Activated CD8-positive, alpha-beta memory T cell treated with anti-CD3 and anti-CD28 coated beads for 1 hour (primary cell): Measurements from ENCODE around the gene NT5C2.
"Not testable (repeated sequence)": the region's sequence is repeated elsewhere in the genome, so short reads cannot be mapped to it uniquely, and the experiment has no call there.

Experiments
- DNase-seq, 2 donors: peaks; one replicate each; pipeline ENCODE4 v3.0.0-alpha.2; 2020; ENCODE audit warnings: low read depth in 1 of 2; ENCODE audit errors: extremely low read depth in 1 of 2

The NT5C2 gene

DNA sequence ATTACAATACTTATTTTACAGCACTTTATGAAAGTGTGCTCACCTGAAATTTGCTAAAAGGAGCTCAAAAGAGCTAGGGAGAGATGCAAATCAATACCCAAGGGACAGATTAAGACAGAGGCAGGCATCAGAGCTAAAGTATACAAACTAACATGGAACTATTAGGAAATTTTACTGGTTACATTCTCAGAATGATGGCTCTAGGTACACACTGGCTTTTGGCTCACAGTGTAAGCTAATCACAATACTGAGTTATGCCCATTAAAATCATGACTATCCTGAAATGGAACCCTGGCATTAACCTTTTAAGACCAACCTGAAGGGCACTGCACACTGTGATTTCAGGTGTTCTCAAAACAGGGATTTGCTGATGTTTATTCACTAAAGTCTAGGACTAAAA, 98.1 kb downstream of the NT5C2 start:
- DNase-seq, result no peak

DNA sequence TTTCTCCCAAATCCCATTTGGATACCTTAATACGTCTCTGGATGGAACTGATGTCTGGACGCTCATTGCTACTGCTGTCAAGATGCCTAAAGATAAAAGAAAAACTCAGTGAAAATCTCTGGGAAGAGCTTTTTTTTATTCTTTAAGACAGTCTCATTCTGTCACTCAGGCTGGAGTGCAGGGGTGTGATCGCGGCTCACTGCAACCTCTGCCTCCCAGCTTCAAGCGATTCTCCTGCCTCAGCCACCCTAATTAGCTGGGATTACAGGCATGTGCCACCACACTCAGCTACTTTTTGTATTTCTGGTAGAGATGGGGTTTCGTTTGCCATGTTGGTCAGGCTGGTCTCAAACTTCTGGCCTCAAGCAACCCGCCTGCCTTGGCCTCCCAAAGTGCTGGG, 102.2 kb downstream of the NT5C2 start:
- no peak for DNase-seq

GRCh38 chr10:103089493-103089892, 103.6 kb downstream of the NT5C2 start:
- DNase-seq, result no peak

DNA sequence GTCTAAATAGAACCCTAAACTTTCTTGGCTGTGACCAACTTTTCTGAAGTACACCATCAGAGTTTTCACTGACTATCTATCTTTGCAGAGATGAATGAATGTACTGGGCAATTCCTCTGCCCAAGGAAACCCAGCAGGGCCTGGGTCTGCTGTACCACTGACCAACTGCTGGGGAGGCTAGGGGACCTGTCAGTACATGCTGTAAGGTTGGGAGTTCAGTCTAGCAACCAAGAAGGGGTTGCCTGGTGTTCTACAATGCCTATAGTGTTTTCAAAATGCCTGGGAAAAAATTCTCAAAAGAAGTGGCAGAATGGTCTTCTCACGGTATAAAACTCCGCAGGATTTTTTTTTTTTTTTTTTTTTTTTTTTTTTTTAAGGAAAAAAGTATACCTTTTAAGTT, 106.3 kb downstream of the NT5C2 start:
- no peak for DNase-seq

- DNase-seq, result no peak
These were observed 106.8 kb downstream of the NT5C2 start for GRCh38 chr10:103086261-103086660.

- no peak for DNase-seq
These were observed 109.1 kb downstream of the NT5C2 start for GRCh38 chr10:103083977-103084320.

DNA sequence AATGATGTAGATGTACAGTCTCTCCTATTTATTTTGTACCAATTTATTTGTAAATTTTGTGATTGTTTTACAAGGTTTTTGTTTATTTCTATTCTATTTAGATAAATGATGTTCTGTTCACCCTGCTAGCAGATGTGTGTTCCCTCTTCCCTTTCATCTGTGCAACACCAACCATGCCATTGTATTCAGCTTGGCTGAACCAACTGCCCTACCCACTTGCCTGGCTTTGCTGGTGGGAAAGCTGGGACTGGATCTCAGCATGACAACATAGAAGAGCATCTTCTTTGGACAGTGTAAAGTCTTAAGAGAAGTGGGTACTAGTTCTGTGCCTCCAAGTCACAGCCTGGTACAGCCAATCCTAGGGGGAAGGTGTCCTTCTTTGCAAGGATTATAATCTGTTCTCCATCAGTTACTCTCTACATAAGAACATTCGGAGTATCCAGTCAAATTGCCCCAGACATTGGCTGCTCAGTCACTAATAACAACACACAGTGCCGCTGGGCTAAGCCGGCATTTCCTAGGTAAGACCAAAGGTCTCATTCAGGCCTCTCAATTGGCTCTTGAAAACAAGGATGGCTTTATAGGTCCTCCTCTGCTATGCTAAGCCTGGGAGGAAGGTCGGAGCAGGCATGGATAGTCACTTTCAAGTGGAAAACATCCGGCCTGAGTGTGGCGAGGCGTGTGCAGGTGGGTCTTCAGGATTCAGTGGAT, 109.7 kb downstream of the NT5C2 start:
- DNase-seq, result no peak

DNA sequence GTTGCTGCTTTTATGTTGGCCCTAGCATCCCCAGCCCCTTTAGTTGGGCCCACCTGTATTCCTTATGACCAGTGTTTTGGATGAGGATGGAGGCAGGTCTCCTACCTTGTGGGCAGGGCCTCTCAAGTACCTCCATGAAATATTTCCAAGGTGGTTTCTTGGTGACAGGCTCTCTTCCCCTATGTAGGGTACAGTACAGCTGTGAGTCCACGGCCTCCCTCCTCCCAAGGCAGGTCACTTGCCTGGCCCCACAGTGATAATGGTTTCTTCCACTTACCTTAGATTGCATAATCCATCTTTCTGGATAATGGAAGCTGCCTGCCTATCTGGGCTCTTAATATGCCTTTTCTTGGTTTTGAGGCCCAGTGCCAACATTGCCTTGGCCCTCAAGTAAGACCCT, 110.4 kb downstream of the NT5C2 start:
- DNase-seq, result no peak

DNA sequence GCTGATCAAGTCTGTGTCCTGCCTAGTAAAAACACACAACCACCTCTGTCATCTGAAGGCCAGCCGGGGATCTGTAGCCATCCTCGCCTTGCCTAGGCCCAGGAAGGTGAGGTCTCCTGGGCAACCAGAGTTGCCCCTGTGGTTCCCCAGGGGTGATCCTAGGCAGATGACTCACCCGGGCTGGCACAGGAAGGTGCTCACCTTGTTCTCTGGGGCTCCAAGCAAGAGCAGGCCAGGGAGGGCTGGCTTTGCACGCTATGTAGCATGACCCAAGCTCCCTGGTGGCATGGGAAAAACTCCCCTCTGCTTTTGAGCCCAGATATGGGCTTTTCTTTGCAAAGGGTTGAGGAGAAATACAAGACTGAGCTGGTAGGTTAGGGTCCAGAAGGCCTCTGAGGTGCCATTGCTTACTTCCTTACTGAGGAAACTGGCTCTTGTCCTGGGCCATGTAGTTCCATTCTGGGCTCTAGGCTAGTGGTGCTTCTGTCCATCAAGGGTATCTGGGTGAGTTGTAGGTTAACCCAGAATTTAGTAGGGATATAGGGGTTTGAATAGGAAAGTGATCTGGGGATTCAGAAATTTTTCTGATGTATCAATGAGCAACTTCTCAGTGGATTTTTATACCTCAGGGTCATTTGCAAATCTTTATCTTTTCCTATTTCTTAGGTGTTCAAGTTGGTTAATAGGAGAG, 112.0 kb downstream of the NT5C2 start:
- no peak for DNase-seq

DNA sequence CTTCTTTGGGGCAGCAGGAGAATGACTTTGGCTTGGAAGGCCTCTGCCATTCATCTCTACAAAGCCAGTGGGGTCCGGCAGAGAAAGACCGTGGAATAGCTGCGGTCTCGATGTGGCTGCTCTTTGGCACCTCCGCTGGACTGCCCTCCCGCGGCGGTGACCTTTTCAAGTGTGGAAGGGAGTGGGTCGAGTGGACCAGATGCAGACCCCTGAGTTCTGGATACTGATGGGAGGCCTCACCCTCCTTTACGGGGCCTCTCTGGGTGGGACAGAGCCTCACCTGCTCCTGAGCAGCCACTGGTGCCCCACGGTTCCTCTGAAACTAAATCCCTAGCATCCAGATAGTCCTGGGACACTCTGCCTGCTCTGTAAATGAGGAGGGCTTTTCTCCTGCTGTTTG, 113.1 kb downstream of the NT5C2 start:
- no peak for DNase-seq

- no peak for DNase-seq
These were observed 114.0 kb downstream of the NT5C2 start for GRCh38 chr10:103079100-103079499.

DNA sequence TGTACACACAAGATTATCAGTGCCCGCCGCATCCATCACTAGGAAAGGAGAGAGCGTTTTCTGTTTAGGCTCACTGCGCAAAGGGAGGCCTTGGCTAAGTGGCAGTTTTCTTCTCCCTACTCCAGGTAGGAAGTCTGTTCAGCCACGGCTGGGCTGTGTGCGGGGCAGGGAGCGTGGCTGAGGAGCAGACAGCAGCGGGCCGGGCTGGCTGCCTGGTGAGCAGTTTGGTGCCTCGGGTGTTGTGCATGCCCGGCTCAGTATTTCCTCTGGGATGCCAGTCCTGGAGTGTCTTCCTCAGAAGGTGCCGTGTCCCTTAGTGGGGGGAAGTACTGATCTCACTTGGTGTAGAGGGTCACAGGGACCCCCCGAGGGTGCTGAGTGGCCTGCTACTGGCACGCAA, 114.4 kb downstream of the NT5C2 start:
- DNase-seq, result no peak

DNA sequence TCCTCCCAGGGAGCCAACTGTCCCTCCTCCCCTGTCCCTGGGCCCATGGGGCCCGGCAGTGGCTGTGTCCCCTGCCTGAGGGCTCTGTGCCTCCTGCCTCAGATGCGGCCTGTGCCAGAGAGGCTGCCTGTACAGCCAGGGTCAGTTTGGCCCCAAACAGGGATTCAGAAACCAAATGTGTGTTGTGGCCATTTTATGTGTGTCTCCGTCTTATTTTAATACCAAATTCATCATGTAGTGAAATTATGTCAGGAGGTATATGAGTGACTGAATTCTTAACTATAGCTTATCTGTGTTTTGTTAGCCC, 114.8 kb downstream of the NT5C2 start:
- no peak for DNase-seq

- no peak for DNase-seq
These were observed 115.4 kb downstream of the NT5C2 start for GRCh38 chr10:103077491-103078308.

GRCh38 chr10:103077020-103077419, 116.1 kb downstream of the NT5C2 start:
- DNase-seq, result no peak

- no peak for DNase-seq
These were observed 120.2 kb downstream of the NT5C2 start for GRCh38 chr10:103072891-103073290.

DNA sequence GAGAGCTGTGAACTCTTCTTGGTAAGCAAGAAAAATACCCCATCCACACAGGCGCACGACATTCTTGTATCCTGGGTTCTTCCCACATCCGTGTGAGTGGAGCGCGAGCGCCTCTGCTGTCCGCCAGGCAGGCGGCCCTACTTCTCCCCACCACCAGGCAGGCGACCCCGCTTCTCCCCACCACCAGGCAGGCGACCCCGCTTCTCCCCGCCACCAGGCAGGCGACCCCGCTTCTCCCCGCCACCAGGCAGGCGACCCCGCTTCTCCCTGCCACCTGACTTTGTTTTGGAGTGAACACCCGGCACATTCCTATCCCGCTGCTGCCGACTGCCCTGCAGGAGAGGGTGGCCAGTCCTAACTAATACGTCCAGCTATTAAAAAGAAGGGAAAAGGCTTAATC, 120.8 kb downstream of the NT5C2 start:
- DNase-seq, result no peak

DNA sequence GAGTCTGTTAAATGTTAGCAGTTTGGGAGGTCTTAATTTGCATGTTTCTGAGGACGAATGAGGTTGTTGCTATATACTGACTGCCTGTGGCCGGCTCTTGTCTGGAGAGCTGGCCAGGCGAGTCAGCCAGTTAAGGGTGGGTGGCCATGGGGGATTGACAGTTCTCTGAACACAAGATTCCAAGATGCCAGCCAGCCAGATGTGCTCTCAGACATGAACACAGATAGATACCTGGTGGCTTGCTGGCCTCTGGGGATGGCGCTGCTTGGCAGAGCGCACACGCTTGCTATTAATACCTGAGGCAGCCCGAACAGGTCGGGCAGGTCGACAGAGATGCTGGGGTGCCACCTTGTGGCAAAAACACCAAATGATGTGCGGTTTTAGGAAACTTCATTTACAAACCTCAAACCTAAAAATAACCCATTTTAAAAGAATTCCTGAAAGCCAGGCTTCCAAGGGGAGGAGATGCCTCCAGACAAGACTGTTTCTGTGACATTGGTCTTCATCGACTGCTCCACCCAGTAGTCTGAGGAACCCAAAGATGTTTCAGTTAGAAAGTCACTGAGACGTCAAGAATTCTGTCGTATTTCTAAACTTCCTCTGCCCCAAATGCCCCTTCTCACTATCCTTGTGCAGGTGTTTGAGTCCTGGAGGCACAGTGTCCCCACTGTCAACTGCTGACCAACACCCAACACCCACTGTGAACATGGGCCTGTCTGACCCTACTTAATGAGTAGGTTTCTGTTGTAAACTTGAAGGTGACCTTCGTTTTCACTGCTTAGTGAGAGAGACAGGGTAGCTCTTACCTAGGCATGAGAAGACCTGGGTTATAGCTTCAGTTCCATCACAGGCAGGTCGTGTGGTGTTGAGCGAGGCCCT, 123.4 kb downstream of the NT5C2 start:
- DNase-seq, result peak; percentile 27 to 55

DNA sequence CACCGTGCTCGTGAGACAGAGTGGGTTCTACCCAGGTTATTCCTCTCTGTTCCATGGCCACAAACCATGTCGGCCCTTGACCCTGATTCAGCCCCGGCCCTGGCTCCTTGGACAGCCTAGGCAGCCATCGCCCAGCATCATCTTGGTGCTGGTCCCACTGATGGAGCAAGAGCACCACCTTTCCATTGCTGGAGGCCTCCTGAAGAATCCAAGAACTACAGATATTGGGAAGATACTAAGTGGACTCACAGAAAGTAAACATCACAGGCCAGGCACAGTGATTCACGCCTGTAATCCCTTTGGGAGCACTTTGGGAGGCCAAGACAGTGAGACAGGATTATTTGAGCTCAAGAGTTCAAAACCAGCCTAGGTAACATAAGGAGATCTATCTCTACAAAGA, 125.1 kb downstream of the NT5C2 start:
- no peak for DNase-seq

DNA sequence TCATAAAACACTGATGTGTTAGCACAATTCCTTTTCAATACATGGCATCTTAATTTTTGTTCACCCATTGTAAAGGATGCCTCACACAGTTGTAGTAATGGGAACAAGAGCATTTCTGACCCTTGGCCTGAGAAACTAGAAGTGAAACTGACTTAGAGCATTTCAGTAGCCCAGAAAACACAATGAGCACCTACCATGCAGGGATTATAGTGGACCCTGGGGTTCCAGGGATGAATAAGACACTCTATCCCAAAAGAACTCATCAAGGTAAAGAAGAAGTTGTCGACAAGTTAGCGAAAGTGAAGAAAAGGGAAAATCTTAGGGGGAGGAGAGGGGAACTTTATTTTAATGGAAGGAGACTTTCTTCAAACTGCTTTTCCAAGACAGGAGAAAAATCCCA, 125.6 kb downstream of the NT5C2 start:
- no peak for DNase-seq

DNA sequence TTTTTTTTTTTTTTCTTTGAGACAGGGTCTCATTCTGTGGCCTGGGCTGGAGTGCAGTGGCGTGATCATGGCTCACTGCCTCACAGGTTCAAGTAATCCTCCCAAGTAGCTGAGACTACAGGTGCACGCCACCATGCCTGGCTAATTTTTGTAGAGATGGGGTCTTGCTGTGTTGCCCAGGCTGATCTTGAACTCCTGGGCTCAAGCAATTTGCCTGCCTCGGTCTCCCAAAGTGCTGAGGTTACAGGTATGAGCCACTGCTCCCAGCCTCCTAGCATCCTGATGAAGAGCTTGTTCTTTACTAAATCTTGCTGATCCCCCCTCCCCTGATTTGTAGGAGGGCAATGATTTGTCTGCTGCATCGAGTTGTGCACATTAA, 126.0 kb downstream of the NT5C2 start:
- not testable (repeated sequence) for DNase-seq
